G401 (cell line): ENCODE results near the gene COPS7B. TPM values are rescaled to one million over a fixed set of nuclear protein-coding genes. Genes with fewer than 3 reads are reported as not detected.

ENCODE experiments used
- total RNA-seq: library from RNA; depleted of rRNA; stranded (reverse); fragments of >200 nt; shearing (Covaris generic); gene quantifications from 2 replicates; pipeline ENCODE4 v1.2.3, GENCODE V29; 2014; rRNA removed

The COPS7B gene
- total RNA-seq, 1 experiment from 2014 or later, result 96.3 TPM

Other genes starting within 250 kb of the COPS7B start
- gene TEX44, start 193.6 kb upstream of the COPS7B start, total RNA-seq, result not detected in 2 replicates
- gene PTMA, start 77.9 kb upstream of the COPS7B start, total RNA-seq, result 1,275 and 1,509 TPM in 2 replicates
- 54.4 and 68.2 TPM in 2 replicates for gene PDE6D, start 5.2 kb upstream of the COPS7B start, total RNA-seq
- gene NPPC, start 140.0 kb downstream of the COPS7B start, total RNA-seq, result 1.6 and 2.6 TPM in 2 replicates
- gene DIS3L2, start 175.3 kb downstream of the COPS7B start, total RNA-seq, result 33.1 and 33.3 TPM in 2 replicates